ENCODE results near the gene NMT1. TPM values are rescaled to one million over a fixed set of nuclear protein-coding genes. Genes with fewer than 3 reads are reported as not detected.

The NMT1 gene
- total RNA-seq, 1 experiment from 2014 or later = 89.7 TPM

GRCh38 chr17:45139533-45139920, 78.4 kb downstream of the NMT1 start:
- Mint-ChIP-seq H3K4me3 (ENCODE audit: unreplicated experiment) (no peak overlapping the region), H3K27me3 (ENCODE audit: insufficient read depth, unreplicated experiment) (no peaks in the 10 kb centered on the region)
- BruUV-seq (replicated peaks) = no TSS peak

GRCh38 chr17:45143094-45143670, 82.1 kb downstream of the NMT1 start:
- Mint-ChIP-seq H3K4me1 (ENCODE audit: insufficient read depth, unreplicated experiment) (peaks cover 14% of the 10 kb centered on the region), H3K27me3 (ENCODE audit: insufficient read depth, unreplicated experiment) (no peaks in the 10 kb centered on the region), H3K27ac (ENCODE audit: low read depth, unreplicated experiment) (no peak overlapping the region), H3K4me3 (ENCODE audit: unreplicated experiment) (no peak overlapping the region), H3K9me3 (ENCODE audit: unreplicated experiment) (no peaks in the 10 kb centered on the region), H3K36me3 (ENCODE audit: insufficient read depth, unreplicated experiment) (peaks cover 17% of the 10 kb centered on the region)
- TF ChIP-seq CTCF (IDR thresholded peaks at IDR 0.05; ENCODE audit: unreplicated experiment) = no peak
- BruUV-seq (replicated peaks) = no TSS peak
- ChIA-PET CTCF (interaction anchor here (0.5 kb wide), 1 partner anchor 54 kb away, joined by 3 read pairs; no protein-coding TSS in a partner anchor), POLR2A (no interaction called here)
- DNase-seq (ENCODE audit: unreplicated experiment) = no peak
- intact Hi-C loops (cut with micrococcal nuclease) = no loop called here

More at GRCh38 chr17:45139533-45139920, 78.4 kb downstream of the NMT1 start:
- CTCF ChIA-PET = interaction anchor here (0.6 to 2.4 kb wide), 6 partner anchors 10 to 117 kb away, joined by 3 to 19 read pairs (median 4); no protein-coding TSS in a partner anchor
- intact Hi-C loops (cut with micrococcal nuclease) = loop anchor here (5.0 kb wide), 1 partner anchor 713 kb away; no protein-coding TSS in a partner anchor
- Mint-ChIP-seq H3K36me3 (ENCODE audit: insufficient read depth, unreplicated experiment) (peaks cover 4% of the 10 kb centered on the region), H3K4me1 (ENCODE audit: insufficient read depth, unreplicated experiment) (peaks cover 5% of the 10 kb centered on the region), H3K9me3 (ENCODE audit: unreplicated experiment) (no peaks in the 10 kb centered on the region), H3K27ac (ENCODE audit: low read depth, unreplicated experiment) (no peak overlapping the region)
- no peak for DNase-seq (ENCODE audit: unreplicated experiment)
- POLR2A ChIA-PET = interaction anchor here (0.7 to 1.4 kb wide), 5 partner anchors 8 to 37 kb away, joined by 3 to 15 read pairs (median 3); partner anchors contain the start of genes HEXIM1 and HEXIM2
- TF ChIP-seq CTCF (IDR thresholded peaks at IDR 0.05; ENCODE audit: unreplicated experiment) = no peak

GRCh38 chr17:45143767-45144198, 82.7 kb downstream of the NMT1 start:
- H3K4me3 Mint-ChIP-seq (ENCODE audit: unreplicated experiment) = no peak overlapping the region
- BruUV-seq (replicated peaks) = no TSS peak
- DNase-seq (ENCODE audit: unreplicated experiment) = no peak
- POLR2A ChIA-PET = no interaction called here
- H3K27me3 Mint-ChIP-seq (ENCODE audit: insufficient read depth, unreplicated experiment) = no peaks in the 10 kb centered on the region
- H3K4me1 Mint-ChIP-seq (ENCODE audit: insufficient read depth, unreplicated experiment) = peaks cover 14% of the 10 kb centered on the region
- no peak overlapping the region for H3K27ac Mint-ChIP-seq (ENCODE audit: low read depth, unreplicated experiment)
- no peaks in the 10 kb centered on the region for H3K9me3 Mint-ChIP-seq (ENCODE audit: unreplicated experiment)
- CTCF ChIA-PET = interaction anchor here (1.2 kb wide), 1 partner anchor 9 kb away, joined by 4 read pairs; the partner anchor contains the start of gene ACBD4
- peaks cover 23% of the 10 kb centered on the region for H3K36me3 Mint-ChIP-seq (ENCODE audit: insufficient read depth, unreplicated experiment)
- intact Hi-C loops (cut with micrococcal nuclease) = no loop called here
- TF ChIP-seq CTCF (IDR thresholded peaks at IDR 0.05; ENCODE audit: unreplicated experiment) = no peak

- CTCF ChIA-PET = interaction anchor here (1.2 kb wide), 1 partner anchor 9 kb away, joined by 4 read pairs; the partner anchor contains the start of gene ACBD4
- no peak for TF ChIP-seq CTCF (IDR thresholded peaks at IDR 0.05; ENCODE audit: unreplicated experiment)
- Mint-ChIP-seq H3K27me3 (ENCODE audit: insufficient read depth, unreplicated experiment) (no peaks in the 10 kb centered on the region), H3K36me3 (ENCODE audit: insufficient read depth, unreplicated experiment) (peaks cover 29% of the 10 kb centered on the region), H3K4me1 (ENCODE audit: insufficient read depth, unreplicated experiment) (peaks cover 14% of the 10 kb centered on the region), H3K4me3 (ENCODE audit: unreplicated experiment) (no peak overlapping the region), H3K9me3 (ENCODE audit: unreplicated experiment) (no peaks in the 10 kb centered on the region), H3K27ac (ENCODE audit: low read depth, unreplicated experiment) (no peak overlapping the region)
- POLR2A ChIA-PET = no interaction called here
- DNase-seq (ENCODE audit: unreplicated experiment) = no peak
- intact Hi-C loops (cut with micrococcal nuclease) = loop anchor here (5.0 kb wide), 1 partner anchor 173 kb away; the partner anchor contains the start of gene MAP3K14
- no TSS peak for BruUV-seq (replicated peaks)
Observed at GRCh38 chr17:45144199-45145034, 83.3 kb downstream of the NMT1 start.
